ENCODE results near the gene SCYGR7. TPM values are rescaled to one million over a fixed set of nuclear protein-coding genes. Genes with fewer than 3 reads are reported as not detected.
A peak's percentile ranks its signal among the peaks of the same experiment; 100 is the strongest.

The SCYGR7 gene
- total and polyA plus RNA-seq, 2 of the 13 experiments (the other 11 are each of a cell fraction or from before 2014, with no cell fraction given), result not detected

GRCh38 chr2:227717687-227718567 is 10.2 kb upstream of the SCYGR7 start, which contains the start of gene SLC19A3 (continued):
- TF ChIP-seq ZBTB40 (IDR thresholded peaks at IDR 0.05) (no peak), ZBTB40 (CRISPR knock-in tag; IDR thresholded peaks at IDR 0.05) (0 out of 2 replicates have a peak, but pooled peaks have one; percentile 52), NFYC (CRISPR knock-in tag; IDR thresholded peaks at IDR 0.05) (no peak), RNF2 (conservative IDR thresholded peaks at IDR 0.05; ENCODE audit: low read depth) (peak; percentile 62; the same call in 1 of the 2 replicates), ZNF724P (CRISPR knock-in tag; IDR thresholded peaks at IDR 0.05; ENCODE audit: borderline replicate concordance) (no peak), ZNF414 (CRISPR knock-in tag; IDR thresholded peaks at IDR 0.05) (no peak), ZMYM2 (CRISPR knock-in tag; IDR thresholded peaks at IDR 0.05) (no peak), SMAD1 (CRISPR knock-in tag; IDR thresholded peaks at IDR 0.05; ENCODE audit: borderline replicate concordance, low read depth) (no peak), ZNF275 (CRISPR knock-in tag; IDR thresholded peaks at IDR 0.05; ENCODE audit: borderline replicate concordance) (no peak), ZKSCAN8 (CRISPR knock-in tag; IDR thresholded peaks at IDR 0.05; ENCODE audit: borderline replicate concordance) (no peak)
- TF ChIP-seq, protein P1, sequence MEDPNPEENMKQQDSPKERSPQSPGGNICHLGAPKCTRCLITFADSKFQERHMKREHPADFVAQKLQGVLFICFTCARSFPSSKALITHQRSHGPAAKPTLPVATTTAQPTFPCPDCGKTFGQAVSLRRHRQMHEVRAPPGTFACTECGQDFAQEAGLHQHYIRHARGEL (CRISPR knock-in tag; IDR thresholded peaks at IDR 0.05), result no peak
- TF ChIP-seq, protein P2, sequence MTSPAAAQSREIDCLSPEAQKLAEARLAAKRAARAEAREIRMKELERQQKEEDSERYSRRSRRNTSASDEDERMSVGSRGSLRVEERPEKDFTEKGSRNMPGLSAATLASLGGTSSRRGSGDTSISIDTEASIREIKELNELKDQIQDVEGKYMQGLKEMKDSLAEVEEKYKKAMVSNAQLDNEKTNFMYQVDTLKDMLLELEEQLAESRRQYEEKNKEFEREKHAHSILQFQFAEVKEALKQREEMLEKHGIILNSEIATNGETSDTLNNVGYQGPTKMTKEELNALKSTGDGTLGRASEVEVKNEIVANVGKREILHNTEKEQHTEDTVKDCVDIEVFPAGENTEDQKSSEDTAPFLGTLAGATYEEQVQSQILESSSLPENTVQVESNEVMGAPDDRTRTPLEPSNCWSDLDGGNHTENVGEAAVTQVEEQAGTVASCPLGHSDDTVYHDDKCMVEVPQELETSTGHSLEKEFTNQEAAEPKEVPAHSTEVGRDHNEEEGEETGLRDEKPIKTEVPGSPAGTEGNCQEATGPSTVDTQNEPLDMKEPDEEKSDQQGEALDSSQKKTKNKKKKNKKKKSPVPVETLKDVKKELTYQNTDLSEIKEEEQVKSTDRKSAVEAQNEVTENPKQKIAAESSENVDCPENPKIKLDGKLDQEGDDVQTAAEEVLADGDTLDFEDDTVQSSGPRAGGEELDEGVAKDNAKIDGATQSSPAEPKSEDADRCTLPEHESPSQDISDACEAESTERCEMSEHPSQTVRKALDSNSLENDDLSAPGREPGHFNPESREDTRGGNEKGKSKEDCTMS (CRISPR knock-in tag; conservative IDR thresholded peaks at IDR 0.05), result no peak
